ENCODE data around the gene PRKAG2. TPM values are rescaled to one million over a fixed set of nuclear protein-coding genes. Genes with fewer than 3 reads are reported as not detected.
"Not testable (repeated sequence)": the region's sequence is repeated elsewhere in the genome, so short reads cannot be mapped to it uniquely, and the experiment has no call there.

Gene PRKAG2
- total RNA-seq, 2 experiments from 2014 or later = 18.4 to 29.9 TPM

DNA sequence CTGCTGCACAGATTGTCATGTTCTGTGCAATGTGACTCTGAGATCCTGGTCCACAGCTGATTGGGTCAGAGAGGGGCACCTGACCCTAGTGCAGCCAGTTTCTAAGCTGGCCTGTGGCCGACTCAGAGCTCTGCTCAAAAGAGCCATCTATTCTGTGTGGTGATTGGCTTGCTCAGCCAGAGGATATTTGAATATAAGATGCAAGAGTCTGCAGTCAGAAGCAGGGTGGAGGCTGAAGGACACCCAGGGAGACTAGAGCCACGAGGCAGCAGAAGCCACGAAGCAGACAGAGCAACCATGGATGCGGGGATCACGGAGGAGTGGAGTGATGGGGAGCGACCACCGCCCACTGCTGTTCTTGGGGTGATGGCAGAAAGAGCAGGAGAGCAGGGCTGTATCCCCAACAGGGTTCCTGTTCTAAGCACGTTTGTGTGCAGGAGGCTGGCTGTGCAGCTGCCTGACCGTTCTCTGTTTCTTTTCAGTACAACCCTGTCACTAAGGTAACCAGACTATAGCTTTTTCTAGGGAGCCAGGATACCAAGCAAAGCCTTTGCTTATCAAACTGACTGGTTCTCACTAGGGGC lies 337.7 kb downstream of the PRKAG2 start:
- peaks cover 4% of the 10 kb centered on the region for H3K4me1 Mint-ChIP-seq
- H3K27ac Mint-ChIP-seq = no peak overlapping the region
- DNase-seq (no peak), ATAC-seq (no peak)
- no peaks in the 10 kb centered on the region for H3K36me3 Mint-ChIP-seq
- peaks cover 62% of the 10 kb centered on the region for H3K27me3 Mint-ChIP-seq
- CTCF ChIA-PET = interaction anchor here (1.2 to 1.4 kb wide), 3 partner anchors 12 to 90 kb away, joined by 3 to 7 read pairs (median 4); no protein-coding TSS in a partner anchor
- H3K9me3 Mint-ChIP-seq (ENCODE audit: low read depth) = no peaks in the 10 kb centered on the region
- no peak overlapping the region for H3K4me3 Mint-ChIP-seq

DNA sequence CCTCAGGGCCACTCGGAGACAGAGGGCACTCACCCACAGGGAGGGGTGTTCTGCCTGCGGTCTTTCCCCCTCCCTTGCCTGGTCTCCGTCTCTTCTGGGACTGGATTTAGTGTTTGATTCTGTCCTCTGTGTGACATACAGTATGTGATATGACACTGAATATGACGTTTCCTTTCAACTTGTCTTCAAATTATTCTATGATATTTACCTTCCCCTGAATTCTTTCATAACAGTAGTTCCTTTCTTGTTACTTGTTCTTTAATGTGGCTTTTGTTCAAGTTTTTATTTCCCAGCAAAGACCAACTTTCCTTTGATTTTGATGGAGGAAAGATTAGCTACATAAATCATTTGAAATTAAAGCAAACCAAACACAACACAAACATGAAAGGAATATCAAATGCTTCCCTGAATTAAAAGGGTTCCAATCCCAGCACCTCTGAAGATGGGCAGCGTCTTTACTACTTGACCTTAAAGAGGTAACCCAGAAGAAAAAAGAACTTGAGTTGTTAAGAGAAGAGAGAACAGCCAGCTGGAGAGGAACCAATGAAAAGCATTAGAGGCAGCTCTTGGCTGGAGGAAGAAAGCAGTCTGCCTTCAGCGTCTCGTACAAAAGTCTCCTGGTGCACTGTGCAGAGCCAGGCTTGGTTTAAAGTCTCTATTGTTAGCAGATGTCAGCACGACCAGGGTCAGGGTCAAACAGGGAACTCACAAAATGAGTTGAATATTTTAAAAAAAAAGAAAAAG lies 338.9 kb downstream of the PRKAG2 start:
- peaks cover 4% of the 10 kb centered on the region for H3K4me1 Mint-ChIP-seq
- H3K27me3 Mint-ChIP-seq = peaks cover 54% of the 10 kb centered on the region
- CTCF ChIA-PET = interaction anchor here (1.2 to 1.4 kb wide), 3 partner anchors 11 to 89 kb away, joined by 3 to 7 read pairs (median 4); no protein-coding TSS in a partner anchor
- no peak overlapping the region for H3K4me3 Mint-ChIP-seq
- no peak overlapping the region for H3K27ac Mint-ChIP-seq
- H3K36me3 Mint-ChIP-seq = no peaks in the 10 kb centered on the region
- no peak for DNase-seq
- ATAC-seq = no peak
- no peaks in the 10 kb centered on the region for H3K9me3 Mint-ChIP-seq (ENCODE audit: low read depth)

DNA sequence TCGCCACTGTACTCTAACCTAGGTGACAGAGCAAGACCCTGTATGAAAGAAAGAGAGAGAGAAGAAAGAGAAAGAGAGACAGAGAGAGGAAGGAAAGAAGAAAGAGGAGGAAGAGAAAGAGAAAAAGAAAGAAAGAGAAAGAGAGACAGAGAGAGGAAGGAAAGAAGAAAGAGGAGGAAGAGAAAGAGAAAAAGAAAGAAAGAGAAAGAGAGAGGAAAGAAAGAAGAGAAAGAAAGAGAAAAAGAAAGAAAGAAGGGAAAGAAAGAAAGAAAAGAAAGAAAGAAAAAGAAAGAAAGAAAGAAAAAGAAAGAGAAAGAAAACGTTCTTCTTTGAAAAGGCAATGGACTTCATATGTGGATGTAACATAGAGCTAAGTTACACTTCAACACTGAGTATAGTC lies 340.7 kb downstream of the PRKAG2 start:
- H3K9me3 Mint-ChIP-seq (ENCODE audit: low read depth); H3K4me1 Mint-ChIP-seq; H3K27ac Mint-ChIP-seq; CTCF ChIA-PET; H3K4me3 Mint-ChIP-seq; ATAC-seq; H3K36me3 Mint-ChIP-seq; DNase-seq: not testable (repeated sequence)
- peaks cover 40% of the 10 kb centered on the region for H3K27me3 Mint-ChIP-seq

DNA sequence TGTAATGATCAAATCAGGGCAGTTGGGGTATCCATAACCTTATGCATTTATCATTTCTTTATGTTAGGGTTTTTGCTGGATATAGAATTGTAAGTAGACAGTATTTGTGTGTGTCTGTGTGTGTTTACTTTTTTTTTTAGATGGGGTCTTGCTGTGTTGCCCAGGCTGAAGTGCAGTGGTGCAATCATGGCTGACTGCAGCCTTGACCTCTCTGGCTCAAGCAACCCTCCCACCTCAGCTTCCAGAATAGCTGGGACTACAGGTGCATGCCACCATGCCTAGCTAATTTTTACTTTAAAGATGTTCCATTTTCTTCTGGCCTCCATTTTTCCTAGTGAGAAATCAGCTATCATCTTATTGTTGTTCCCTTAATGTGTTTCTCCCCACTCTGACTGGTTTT lies 347.1 kb downstream of the PRKAG2 start:
- DNase-seq (no peak), ATAC-seq (no peak)
- Mint-ChIP-seq H3K9me3 (ENCODE audit: low read depth) (peaks cover 4% of the 10 kb centered on the region), H3K36me3 (peaks cover 5% of the 10 kb centered on the region), H3K4me1 (no peaks in the 10 kb centered on the region), H3K27ac (no peak overlapping the region), H3K27me3 (peaks cover 15% of the 10 kb centered on the region), H3K4me3 (no peak overlapping the region)
- CTCF ChIA-PET = no interaction called here

DNA sequence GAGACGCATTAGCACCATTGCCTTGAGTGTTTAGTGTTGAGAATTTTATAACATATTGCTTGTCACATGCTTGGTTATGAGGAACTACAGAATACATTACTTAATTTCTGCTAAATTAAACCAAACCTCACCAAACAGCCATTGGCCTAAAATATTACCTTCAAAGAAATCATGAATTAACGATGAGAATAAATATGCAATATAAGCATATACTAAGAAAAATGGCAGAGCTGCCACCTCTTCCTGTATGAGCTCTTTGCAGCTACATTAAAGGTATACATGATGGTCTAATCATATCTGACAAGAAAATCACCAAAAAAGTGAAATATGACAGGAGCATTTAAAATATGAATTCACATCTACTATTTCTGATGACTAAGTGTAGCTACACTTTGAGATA lies 352.1 kb downstream of the PRKAG2 start:
- CTCF ChIA-PET = no interaction called here
- ATAC-seq = no peak
- Mint-ChIP-seq H3K27ac (no peak overlapping the region), H3K4me3 (no peak overlapping the region), H3K9me3 (ENCODE audit: low read depth) (peaks cover 2% of the 10 kb centered on the region), H3K36me3 (peaks cover 2% of the 10 kb centered on the region), H3K4me1 (peaks cover 7% of the 10 kb centered on the region), H3K27me3 (peaks cover 16% of the 10 kb centered on the region)
- DNase-seq = no peak

DNA sequence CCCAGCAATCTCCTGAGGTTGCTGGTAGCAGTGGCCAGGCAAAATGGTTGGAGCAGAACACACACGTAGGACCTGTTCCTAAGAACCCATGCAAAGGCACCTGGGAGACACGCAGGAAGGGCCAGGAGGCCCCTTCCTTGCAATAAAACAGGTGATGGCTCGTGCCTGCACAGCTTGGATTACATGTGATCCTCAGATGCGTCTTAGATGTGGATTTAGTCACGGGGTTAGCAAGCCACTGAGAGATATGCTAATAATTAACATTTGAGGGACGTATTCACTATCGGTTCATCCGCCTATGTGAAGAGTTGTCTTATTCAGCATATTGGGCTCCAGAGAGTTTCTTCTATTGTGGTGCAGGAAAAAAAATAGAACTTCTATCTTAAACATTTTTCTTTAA lies 352.6 kb downstream of the PRKAG2 start:
- Mint-ChIP-seq H3K27me3 (peaks cover 16% of the 10 kb centered on the region), H3K36me3 (peaks cover 2% of the 10 kb centered on the region), H3K4me1 (peaks cover 7% of the 10 kb centered on the region), H3K4me3 (no peak overlapping the region), H3K9me3 (ENCODE audit: low read depth) (peaks cover 2% of the 10 kb centered on the region), H3K27ac (no peak overlapping the region)
- no peak for ATAC-seq
- CTCF ChIA-PET = no interaction called here
- no peak for DNase-seq

DNA sequence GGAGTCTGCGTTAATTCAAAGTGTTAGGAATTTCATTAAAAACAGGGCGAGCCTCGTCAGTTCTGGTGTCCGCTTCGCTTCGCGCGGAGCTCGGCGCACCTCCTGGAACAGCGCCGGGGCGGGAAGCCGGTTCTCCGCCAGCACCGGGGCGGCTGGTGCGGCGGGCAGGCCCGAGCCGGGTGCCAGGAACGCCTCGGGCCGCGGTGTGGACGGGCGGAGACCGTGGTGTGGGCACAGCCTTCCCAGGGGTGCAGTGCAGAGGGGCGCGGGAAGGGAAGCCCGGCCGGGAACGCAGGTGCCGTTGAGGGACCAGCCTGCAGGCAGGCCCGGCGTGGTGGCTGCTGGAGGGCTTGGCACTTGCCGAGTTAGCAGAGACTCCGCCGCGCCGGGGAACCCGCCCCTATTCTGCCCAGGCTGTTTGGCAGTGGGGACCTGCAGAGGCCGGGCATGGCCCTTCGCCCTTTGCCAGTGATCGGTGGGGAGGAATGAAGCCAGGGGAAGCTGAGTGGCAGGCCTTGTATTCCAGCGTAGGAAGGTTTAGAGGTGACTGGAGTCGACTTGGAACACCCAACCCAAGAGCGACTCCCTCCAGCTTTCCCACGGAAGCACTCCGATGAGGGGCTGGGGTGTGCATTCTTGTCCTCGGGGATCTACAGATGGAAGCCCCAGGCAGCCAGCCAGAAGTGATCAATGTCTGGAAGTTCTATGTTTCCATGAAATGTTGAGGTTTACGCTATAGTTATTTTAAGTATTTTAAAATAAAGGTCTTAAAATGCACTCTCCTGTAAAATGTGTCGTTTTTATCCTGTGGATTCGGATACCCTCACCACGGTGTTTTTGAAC lies 356.3 kb downstream of the PRKAG2 start:
- CTCF ChIA-PET = interaction anchor here (0.9 to 1.9 kb wide), 4 partner anchors 72 to 263 kb away, joined by 3 to 9 read pairs (median 4); no protein-coding TSS in a partner anchor
- H3K4me3 Mint-ChIP-seq = peak overlapping the region; percentile 95
- H3K9me3 Mint-ChIP-seq (ENCODE audit: low read depth) = no peaks in the 10 kb centered on the region
- ATAC-seq = peak; percentile 2
- H3K36me3 Mint-ChIP-seq = peaks cover 12% of the 10 kb centered on the region
- H3K27me3 Mint-ChIP-seq = peaks cover 8% of the 10 kb centered on the region
- peak; percentile 64 for DNase-seq
- peaks cover 32% of the 10 kb centered on the region for H3K4me1 Mint-ChIP-seq
- peak overlapping the region; percentile 95 for H3K27ac Mint-ChIP-seq

DNA sequence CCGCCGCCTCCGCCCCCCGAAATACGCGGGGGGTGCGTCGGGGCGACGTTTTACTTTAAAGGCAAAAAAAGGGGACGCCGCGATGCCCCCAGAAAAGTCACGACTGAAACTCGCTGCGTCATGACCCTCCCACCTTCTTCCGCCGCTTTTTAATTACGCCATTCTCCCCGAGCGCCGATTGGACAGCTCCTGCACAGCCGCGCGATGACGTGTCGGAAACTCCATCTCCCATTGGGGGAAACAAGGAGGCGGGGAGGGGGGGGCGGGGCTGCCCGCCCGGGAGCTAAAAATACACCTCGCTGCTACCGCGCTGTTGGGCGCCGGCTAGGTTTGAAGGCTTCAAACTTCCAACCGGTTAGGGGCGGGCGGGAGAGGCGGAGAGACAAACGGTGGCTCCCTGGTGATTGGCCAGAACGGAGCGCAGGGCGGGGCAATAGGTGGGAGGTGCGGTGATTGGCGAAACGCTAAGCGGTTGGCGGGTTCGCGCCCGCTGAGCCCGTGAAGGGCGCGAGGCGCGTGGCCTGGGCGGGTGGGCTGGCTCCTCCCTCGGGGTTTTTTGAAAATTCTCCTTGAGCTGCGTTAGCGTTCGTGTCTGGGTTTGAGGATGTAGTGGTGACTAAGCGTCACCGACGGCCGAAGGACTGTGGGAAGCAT lies 357.0 kb downstream of the PRKAG2 start, which contains the start of gene RHEB:
RHEB (minus strand) TSS at position 131 of the 654 bp plus-strand sequence. CDS start 384 bp downstream, outside the sequence.
- Mint-ChIP-seq H3K27ac (peak within 1 kb of the TSS; percentile 95), H3K27me3 (peaks cover 8% of the 10 kb centered on the region), H3K36me3 (peaks cover 12% of the 10 kb centered on the region), H3K9me3 (ENCODE audit: low read depth) (no peaks in the 10 kb centered on the region), H3K4me1 (peaks cover 39% of the 10 kb centered on the region), H3K4me3 (peak within 1 kb of the TSS; percentile 95)
- CTCF ChIA-PET = interaction anchor here (0.9 to 1.9 kb wide), 4 partner anchors 72 to 263 kb away, joined by 3 to 9 read pairs (median 4); no protein-coding TSS in a partner anchor
- ATAC-seq (peak; percentile 87), DNase-seq (peak; percentile 98)

DNA sequence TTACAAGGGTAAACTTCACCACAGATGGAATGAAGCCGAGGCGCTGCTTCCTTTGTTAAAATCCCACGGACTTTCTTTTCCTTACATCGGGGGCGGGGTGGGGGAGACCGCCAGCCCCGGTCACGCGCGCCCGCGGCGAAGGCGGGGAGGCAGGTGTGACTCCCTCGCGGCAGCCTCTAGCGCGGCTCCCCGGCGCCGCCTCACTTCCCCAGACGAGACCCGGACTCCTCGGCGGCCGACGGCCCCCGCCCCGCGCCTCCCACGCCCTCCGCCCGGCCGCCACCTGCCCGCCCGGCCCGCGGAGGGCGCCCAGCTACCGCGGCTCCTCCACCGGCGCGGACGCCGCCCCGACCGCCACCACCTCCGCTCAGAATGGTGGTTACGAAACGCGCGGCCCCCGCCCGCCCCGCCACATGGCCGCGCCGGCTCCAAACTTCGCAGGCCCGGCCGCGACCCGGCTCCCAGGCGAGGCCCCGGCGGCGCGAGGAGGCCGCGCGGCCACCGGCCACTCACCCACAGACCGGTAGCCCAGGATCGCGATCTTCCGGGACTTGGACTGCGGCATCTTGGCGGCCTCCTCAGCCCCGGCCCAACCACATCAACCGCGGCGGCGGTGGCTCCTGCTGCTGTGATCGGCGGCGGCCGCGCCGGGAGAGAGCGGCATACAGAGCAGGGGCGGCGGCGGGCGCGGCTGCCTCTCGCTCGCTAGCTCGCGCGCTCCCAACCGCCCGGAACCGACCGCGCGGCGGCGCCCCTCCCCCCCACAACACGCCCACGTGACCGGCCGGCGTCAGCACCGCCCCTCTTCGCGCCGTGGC lies 357.8 kb downstream of the PRKAG2 start:
- not testable (repeated sequence) for H3K9me3 Mint-ChIP-seq (ENCODE audit: low read depth)

DNA sequence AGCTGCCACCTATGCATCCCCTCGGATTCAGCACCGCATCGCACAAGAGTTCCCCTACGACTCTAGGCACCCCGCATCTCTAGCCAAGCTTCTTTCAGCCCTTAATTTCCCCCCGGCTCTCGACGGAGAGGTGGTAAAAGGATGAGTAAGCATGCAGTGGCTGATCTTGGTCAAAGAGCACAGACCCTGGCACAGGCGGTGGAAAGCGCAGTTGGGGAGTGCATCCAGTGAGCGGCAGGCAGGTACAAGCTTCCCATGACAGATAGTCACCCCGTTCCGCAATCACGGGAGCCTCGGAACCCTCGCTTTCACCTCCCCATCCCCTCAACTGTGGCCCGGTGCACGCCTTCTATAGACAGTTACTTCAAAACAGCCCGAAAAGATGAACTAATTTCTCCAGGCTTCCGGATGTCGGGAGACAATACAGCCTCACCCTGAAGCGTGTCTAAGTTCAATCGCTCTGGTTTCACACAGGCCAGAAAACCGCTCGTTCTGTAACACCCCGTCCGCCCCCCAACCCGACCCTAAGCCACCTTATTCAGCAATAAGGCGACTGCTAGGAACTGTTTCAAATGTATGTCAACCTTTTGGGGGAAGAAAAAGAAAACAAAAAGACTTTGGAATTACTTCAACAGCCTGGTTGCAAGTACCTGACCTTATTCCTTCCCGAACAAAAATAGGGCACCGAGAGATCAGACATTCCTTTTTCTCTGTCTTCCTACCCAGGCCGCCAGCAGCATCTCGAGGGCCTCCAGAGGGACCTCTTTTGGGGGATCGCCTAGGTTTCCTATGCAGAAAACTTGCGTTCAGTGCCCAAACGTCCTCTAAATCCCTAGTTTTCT lies 358.6 kb downstream of the PRKAG2 start:
- ATAC-seq (peak; percentile 9), DNase-seq (peak; percentile 79)
- Mint-ChIP-seq H3K4me1 (peaks cover 52% of the 10 kb centered on the region), H3K27me3 (peaks cover 8% of the 10 kb centered on the region), H3K9me3 (ENCODE audit: low read depth) (no peaks in the 10 kb centered on the region), H3K36me3 (peaks cover 23% of the 10 kb centered on the region), H3K27ac (peak overlapping the region; percentile 89), H3K4me3 (peak overlapping the region; percentile 95)
- CTCF ChIA-PET = interaction anchor here (0.8 to 1.6 kb wide), 5 partner anchors 20 to 242 kb away, joined by 3 to 9 read pairs (median 3); no protein-coding TSS in a partner anchor

More for the DNA sequence above, 357.8 kb downstream of the PRKAG2 start:
- H3K4me1 Mint-ChIP-seq = peaks cover 45% of the 10 kb centered on the region
- ATAC-seq (peak; percentile 69), DNase-seq (peak; percentile 69)
- CTCF ChIA-PET = interaction anchor here (0.9 to 1.9 kb wide), 4 partner anchors 114 to 264 kb away, joined by 3 to 9 read pairs (median 4); no protein-coding TSS in a partner anchor
- peak overlapping the region; percentile 95 for H3K27ac Mint-ChIP-seq
- H3K27me3 Mint-ChIP-seq = not testable (repeated sequence)
- H3K36me3 Mint-ChIP-seq = peaks cover 16% of the 10 kb centered on the region
- peak overlapping the region; percentile 95 for H3K4me3 Mint-ChIP-seq

DNA sequence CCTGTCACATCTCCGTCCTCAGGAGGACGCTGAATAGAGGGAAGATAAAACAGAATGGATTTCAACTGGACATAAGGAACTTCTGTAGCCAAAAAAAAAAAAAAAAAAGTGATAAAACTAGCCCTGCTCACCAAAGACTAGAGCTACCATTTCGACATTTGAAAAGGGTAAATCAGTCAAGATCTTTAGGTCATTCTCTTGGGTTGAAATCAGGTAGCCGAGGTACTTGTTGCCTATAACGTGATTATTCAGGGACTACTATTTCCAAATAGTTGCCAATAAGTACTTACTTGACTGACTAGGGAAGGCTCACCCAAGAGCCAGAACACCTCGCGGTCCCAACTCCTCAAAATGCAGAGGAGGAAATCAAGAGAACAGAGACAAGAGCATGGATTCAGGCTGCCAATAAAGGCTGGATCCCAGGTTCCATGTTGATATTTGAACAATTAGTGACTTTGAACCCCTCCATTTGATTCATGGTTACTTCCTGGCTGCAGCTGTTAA lies 359.3 kb downstream of the PRKAG2 start:
- CTCF ChIA-PET = interaction anchor here (0.8 to 1.6 kb wide), 5 partner anchors 21 to 243 kb away, joined by 3 to 9 read pairs (median 3); no protein-coding TSS in a partner anchor
- H3K4me3 Mint-ChIP-seq = peak overlapping the region; percentile 95
- peaks cover 57% of the 10 kb centered on the region for H3K4me1 Mint-ChIP-seq
- H3K9me3 Mint-ChIP-seq (ENCODE audit: low read depth) = no peaks in the 10 kb centered on the region
- no peak for DNase-seq
- peak overlapping the region; percentile 89 for H3K27ac Mint-ChIP-seq
- peaks cover 2% of the 10 kb centered on the region for H3K27me3 Mint-ChIP-seq
- peaks cover 27% of the 10 kb centered on the region for H3K36me3 Mint-ChIP-seq
- ATAC-seq = no peak
